AG04449 (cell line): ENCODE measurements around the gene AASDH.

Source experiments
- CTCF ChIA-PET: fragments of 350-600 bp; formaldehyde crosslinking; extraction: SDS; loops from one replicate; lab custom pipeline; 2021; ENCODE audit warnings: antibody characterized with exemption; lab: Yijun Ruan, JAX
- POLR2A ChIA-PET: fragments of 400-600, 350-600 bp; formaldehyde crosslinking; extraction: SDS; loops from one replicate; lab custom pipeline; 2020; ENCODE audit warnings: antibody characterized with exemption, inconsistent platforms; lab: Yijun Ruan, JAX
- DNase-seq: peaks from one replicate; pipeline ENCODE4 v3.0.0-alpha.2; 2010; ENCODE audit warnings: low read depth, low spot score
- H3K4me3 ChIP-seq: 2 replicates; pipeline ENCODE4 v1.5.1; 2011; ENCODE audit warnings: low read depth, mild to moderate bottlenecking, control low read depth, low read length
- TF ChIP-seq, protein P1 (sequence below): IDR thresholded peaks from one replicate; pipeline ENCODE4 v1.5.1; 2011; ENCODE audit warnings: mild to moderate bottlenecking, moderate library complexity, low read length, control low read depth, inconsistent platforms; ENCODE audit not compliant: insufficient read depth; ENCODE audit errors: missing control alignments

The AASDH gene

GRCh38 chr4:56318555-56318954 is 68.7 kb downstream of the AASDH start:
- TF ChIP-seq, protein P1, sequence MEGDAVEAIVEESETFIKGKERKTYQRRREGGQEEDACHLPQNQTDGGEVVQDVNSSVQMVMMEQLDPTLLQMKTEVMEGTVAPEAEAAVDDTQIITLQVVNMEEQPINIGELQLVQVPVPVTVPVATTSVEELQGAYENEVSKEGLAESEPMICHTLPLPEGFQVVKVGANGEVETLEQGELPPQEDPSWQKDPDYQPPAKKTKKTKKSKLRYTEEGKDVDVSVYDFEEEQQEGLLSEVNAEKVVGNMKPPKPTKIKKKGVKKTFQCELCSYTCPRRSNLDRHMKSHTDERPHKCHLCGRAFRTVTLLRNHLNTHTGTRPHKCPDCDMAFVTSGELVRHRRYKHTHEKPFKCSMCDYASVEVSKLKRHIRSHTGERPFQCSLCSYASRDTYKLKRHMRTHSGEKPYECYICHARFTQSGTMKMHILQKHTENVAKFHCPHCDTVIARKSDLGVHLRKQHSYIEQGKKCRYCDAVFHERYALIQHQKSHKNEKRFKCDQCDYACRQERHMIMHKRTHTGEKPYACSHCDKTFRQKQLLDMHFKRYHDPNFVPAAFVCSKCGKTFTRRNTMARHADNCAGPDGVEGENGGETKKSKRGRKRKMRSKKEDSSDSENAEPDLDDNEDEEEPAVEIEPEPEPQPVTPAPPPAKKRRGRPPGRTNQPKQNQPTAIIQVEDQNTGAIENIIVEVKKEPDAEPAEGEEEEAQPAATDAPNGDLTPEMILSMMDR, result no peak
- no peak overlapping the region for H3K4me3 ChIP-seq
- POLR2A ChIA-PET, result no interaction called here
- no peak for DNase-seq
- CTCF ChIA-PET, result no interaction called here

DNA sequence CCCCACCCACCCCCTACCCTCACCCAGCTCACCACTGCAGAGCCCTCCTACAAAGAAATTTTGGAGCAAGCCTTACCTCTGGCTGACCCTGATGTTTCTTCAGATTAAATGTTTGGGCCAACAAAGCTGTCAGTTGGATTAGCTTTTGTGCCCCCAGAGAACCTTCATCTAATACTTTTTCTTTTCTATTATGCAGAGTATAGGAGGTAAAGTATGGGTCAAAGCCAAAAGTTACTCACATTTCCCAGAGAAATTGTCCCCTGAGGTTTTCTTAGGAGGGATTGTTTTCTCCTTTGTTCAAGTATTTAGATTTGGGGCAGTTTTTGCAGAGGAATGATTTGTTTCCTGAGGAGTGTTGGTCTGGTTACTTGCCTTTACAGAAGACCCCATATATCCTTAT is 69.5 kb downstream of the AASDH start:
- no peak for DNase-seq
- ChIA-PET CTCF (no interaction called here), POLR2A (no interaction called here)
- TF ChIP-seq, protein P1, result no peak
- no peak overlapping the region for H3K4me3 ChIP-seq

- TF ChIP-seq, protein P1, result no peak
- no peak for DNase-seq
- POLR2A ChIA-PET, result no interaction called here
- H3K4me3 ChIP-seq, result no peak overlapping the region
- CTCF ChIA-PET, result no interaction called here
Measured at GRCh38 chr4:56316011-56316650, 71.2 kb downstream of the AASDH start.

DNA sequence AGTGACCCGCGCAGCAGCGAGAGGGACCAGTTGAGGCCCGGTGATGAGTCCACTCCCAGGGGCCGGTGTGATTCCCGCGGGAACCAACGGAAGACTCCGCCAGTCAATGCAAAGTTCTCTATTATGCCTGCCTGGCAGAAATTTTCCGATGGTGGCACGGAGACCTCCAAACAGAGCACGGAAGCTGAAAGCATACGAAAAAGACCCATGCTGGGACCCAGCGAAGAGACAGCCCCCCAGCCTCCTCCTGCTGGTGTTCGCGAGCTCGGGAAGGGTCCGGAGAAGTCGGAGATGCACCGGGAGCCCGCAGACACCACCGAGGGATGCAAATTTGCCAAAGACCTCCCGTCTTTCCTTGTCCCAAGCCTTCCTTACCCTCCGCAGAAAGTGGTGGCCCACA is 71.7 kb downstream of the AASDH start:
- no peak overlapping the region for H3K4me3 ChIP-seq
- DNase-seq, result no peak
- ChIA-PET POLR2A (no interaction called here), CTCF (no interaction called here)
- TF ChIP-seq, protein P1, result no peak

- DNase-seq, result no peak
- CTCF ChIA-PET, result no interaction called here
- POLR2A ChIA-PET, result no interaction called here
- TF ChIP-seq, protein P1, result no peak
- no peak overlapping the region for H3K4me3 ChIP-seq
Measured at GRCh38 chr4:56315041-56315440, 72.2 kb downstream of the AASDH start.

DNA sequence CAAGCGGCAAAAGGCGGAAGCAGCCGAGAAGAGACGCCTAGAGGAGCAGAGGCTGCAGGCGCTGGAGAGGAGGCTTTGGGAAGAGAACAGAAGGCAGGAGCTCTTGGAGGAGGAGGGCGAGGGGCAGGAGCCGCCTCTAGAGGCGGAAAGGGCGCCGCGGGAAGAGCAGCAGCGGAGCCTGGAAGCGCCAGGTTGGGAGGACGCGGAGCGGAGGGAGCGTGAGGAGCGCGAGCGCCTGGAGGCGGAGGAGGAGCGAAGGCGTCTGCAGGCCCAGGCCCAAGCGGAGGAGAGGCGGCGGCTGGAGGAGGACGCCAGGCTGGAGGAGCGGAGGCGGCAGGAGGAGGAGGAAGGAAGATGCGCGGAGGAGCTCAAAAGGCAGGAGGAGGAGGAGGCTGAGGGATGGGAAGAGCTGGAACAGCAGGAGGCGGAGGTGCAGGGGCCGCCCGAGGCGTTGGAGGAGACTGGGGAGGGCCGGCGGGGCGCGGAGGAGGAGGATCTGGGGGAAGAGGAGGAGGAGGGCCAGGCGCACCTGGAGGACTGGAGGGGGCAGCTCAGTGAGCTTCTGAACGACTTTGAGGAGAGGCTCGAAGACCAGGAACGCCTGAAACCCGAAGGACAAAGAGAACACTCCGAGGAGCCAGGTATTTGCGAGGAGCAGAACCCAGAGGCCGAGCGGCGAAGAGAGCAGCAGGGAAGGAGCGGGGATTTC is 72.9 kb downstream of the AASDH start:
- no peak overlapping the region for H3K4me3 ChIP-seq
- POLR2A ChIA-PET, result no interaction called here
- CTCF ChIA-PET, result no interaction called here
- TF ChIP-seq, protein P1, result no peak
- DNase-seq, result no peak
